Stomach (tissue), 9 donors: ENCODE measurements around the gene PIP5K1B. TPM values are rescaled to one million over a fixed set of nuclear protein-coding genes. Genes with fewer than 3 reads are reported as not detected.

Experiments used
- DNase-seq, 2 donors: peaks; one replicate each; pipeline versions ENCODE4 v3.0.0 to v3.0.0-alpha.2; 2013 to 2019
- H3K27ac ChIP-seq, 5 donors: fragments of 200-600 bp in 4 of 5; sonication (generic) in 4 of 5; one replicate each; pipeline ENCODE4 v1.5.1; 2013 to 2019; ENCODE audit warnings: mild to moderate bottlenecking in 1 of 5, moderate library complexity in 1 of 5
- H3K27me3 ChIP-seq, 3 donors: fragments of 200-600 bp; sonication (generic); one replicate each; pipeline ENCODE4 v1.5.1; 2017 to 2019; ENCODE audit warnings: mixed run types in 1 of 3
- H3K36me3 ChIP-seq, 4 donors: fragments of 200-600 bp; sonication (generic); 1 replicate in 3 of 4; 2 replicates in 1 of 4; pipeline ENCODE4 v1.5.1; 2016 to 2019
- H3K4me1 ChIP-seq, 4 donors: fragments of 200-600 bp; sonication (generic); one replicate each; pipeline ENCODE4 v1.5.1; 2016 to 2019
- H3K4me3 ChIP-seq, 4 donors: fragments of 200-600 bp; sonication (generic) in 3 of 4; one replicate each; pipeline ENCODE4 v1.5.1; 2016 to 2019; ENCODE audit warnings: mild to moderate bottlenecking in 1 of 4
- H3K9me3 ChIP-seq, 4 donors: fragments of 200-600 bp; sonication (generic); one replicate each; pipeline ENCODE4 v1.5.1; 2016 to 2019
- CTCF ChIP-seq, 7 experiments: fragments of 450-650 bp in 4 of 7; fragments of 200-600 bp in 3 of 7; sonication (generic) in 3 of 7; IDR thresholded peaks; one replicate each; pipeline ENCODE4 v1.5.1; 2016 to 2019; ENCODE audit warnings: antibody characterized with exemption in 7 of 7, control low read depth in 2 of 7, mild to moderate bottlenecking in 1 of 7
- EP300 ChIP-seq: sonication (generic); formaldehyde crosslinking; IDR thresholded peaks from one replicate; pipeline ENCODE4 v1.6.1; 2017; ENCODE audit warnings: antibody characterized with exemption
- POLR2A ChIP-seq, 4 donors: fragments of 450-650 bp; IDR thresholded peaks; one replicate each; pipeline ENCODE4 v1.6.1; 2016; ENCODE audit warnings: antibody characterized with exemption in 4 of 4, control low read depth in 2 of 4, mild to moderate bottlenecking in 1 of 4, moderate library complexity in 1 of 4
- POLR2AphosphoS5 ChIP-seq, 3 donors: sonication (generic); formaldehyde crosslinking; IDR thresholded peaks; one replicate each; pipeline ENCODE4 v1.6.1; 2016; ENCODE audit warnings: antibody characterized with exemption in 3 of 3
- WGBS, 5 donors: extraction: QIAGEN DNeasy Blood & Tissue Kit in 3 of 5; methylation state at CpG; one replicate each; pipeline versions ENCODE4 v1.1.5 to v1.1.7; 2013 to 2018; 5-methylcytosine and 5-hydroxymethylcytosine counted together
- intact Hi-C: fragments of 100-400 bp; cut with DNase I; formaldehyde crosslinking; loops from one replicate; pipeline ENCODE4 v1.15.1; 2023; ENCODE audit warnings: low total_unique reads
- polyA plus RNA-seq, 3 donors: library from polyadenylated mRNA; stranded (reverse); fragments of 200-250 nt; gene quantifications; one replicate each; pipeline ENCODE4 v1.2.3, GENCODE V29; 2013
- total RNA-seq, 5 donors: library from RNA; depleted of rRNA; stranded (reverse); fragments of >200 nt; gene quantifications; one replicate each; pipeline versions ENCODE4 v1.1.0 to v1.2.3, GENCODE V29; 2014 to 2016
- donor health status: healthy with polysubstance abuse.
- donor health status: Bipolar disorder and iron deficiency.
- donor health status: healthy.

The PIP5K1B gene
- total and polyA plus RNA-seq, 8 donors = 2.3 to 33.8 (median 16.6) TPM

DNA sequence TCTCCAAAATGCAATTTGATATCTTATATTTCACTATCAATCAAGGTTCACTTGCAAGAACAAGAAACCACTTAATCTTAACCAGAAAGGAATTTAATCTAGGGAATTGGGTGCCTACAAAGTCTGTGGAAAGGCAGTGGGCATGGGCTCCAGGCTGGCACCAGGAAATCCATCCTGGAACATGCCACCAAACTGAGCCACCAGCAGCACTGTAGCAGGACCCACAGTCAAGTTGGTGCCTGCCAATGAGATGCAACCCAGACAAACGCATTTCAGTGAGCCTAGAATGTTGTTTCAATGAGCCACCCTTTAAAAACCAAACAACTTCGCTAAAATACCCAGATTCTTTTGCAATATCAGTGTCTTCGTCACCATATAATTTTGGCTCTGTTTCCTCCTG is 237.8 kb downstream of the PIP5K1B start:
- intact Hi-C loops = no loop called here
- no peak overlapping the region for H3K27ac ChIP-seq
- H3K27me3 ChIP-seq = no peaks in the 10 kb centered on the region
- WGBS, 5 donors = 77 to 86% (median 79%) methylated on average over 3 of the region's 3 CpGs
- DNase-seq = no peak
- no peak overlapping the region for H3K4me3 ChIP-seq
- no peaks in the 10 kb centered on the region for H3K9me3 ChIP-seq
- peaks cover 0 to 17% (median 8%) of the 10 kb centered on the region in 4 donors for H3K36me3 ChIP-seq
- no peaks in the 10 kb centered on the region for H3K4me1 ChIP-seq
- TF ChIP-seq POLR2A (IDR thresholded peaks at IDR 0.05) (no peak), POLR2AphosphoS5 (IDR thresholded peaks at IDR 0.05) (no peak), CTCF (IDR thresholded peaks at IDR 0.05) (no peak), EP300 (no peak)

GRCh38 chr9:68947015-68947414 is 242.0 kb downstream of the PIP5K1B start:
- intact Hi-C loops = no loop called here
- H3K4me3 ChIP-seq = no peak overlapping the region
- H3K4me1 ChIP-seq = no peaks in the 10 kb centered on the region
- H3K27me3 ChIP-seq = no peaks in the 10 kb centered on the region
- DNase-seq = no peak
- H3K9me3 ChIP-seq = no peaks in the 10 kb centered on the region
- peaks cover 0 to 5% (median 0%) of the 10 kb centered on the region in 4 donors for H3K36me3 ChIP-seq
- no peak overlapping the region for H3K27ac ChIP-seq
- TF ChIP-seq POLR2AphosphoS5 (IDR thresholded peaks at IDR 0.05) = no peak
- no peak for TF ChIP-seq POLR2A (IDR thresholded peaks at IDR 0.05)
- TF ChIP-seq EP300 = no peak
- no peak for TF ChIP-seq CTCF (IDR thresholded peaks at IDR 0.05)
- 85 to 97% (median 95%) methylated on average over 4 of the region's 4 CpGs for WGBS, 5 donors

- H3K4me1 ChIP-seq = no peaks in the 10 kb centered on the region
- H3K9me3 ChIP-seq = no peaks in the 10 kb centered on the region
- H3K27me3 ChIP-seq = no peaks in the 10 kb centered on the region
- no peak overlapping the region for H3K4me3 ChIP-seq
- no peak for DNase-seq
- no peak overlapping the region for H3K27ac ChIP-seq
- TF ChIP-seq POLR2AphosphoS5 (IDR thresholded peaks at IDR 0.05) (no peak), POLR2A (IDR thresholded peaks at IDR 0.05) (no peak), EP300 (no peak), CTCF (IDR thresholded peaks at IDR 0.05) (no peak)
- intact Hi-C loops = no loop called here
- H3K36me3 ChIP-seq = peaks cover 0 to 5% (median 0%) of the 10 kb centered on the region in 4 donors
- 83 to 93% (median 90%) methylated on average over 3 of the region's 3 CpGs for WGBS, 5 donors
Observed at GRCh38 chr9:68947842-68948569, 243.0 kb downstream of the PIP5K1B start.

DNA sequence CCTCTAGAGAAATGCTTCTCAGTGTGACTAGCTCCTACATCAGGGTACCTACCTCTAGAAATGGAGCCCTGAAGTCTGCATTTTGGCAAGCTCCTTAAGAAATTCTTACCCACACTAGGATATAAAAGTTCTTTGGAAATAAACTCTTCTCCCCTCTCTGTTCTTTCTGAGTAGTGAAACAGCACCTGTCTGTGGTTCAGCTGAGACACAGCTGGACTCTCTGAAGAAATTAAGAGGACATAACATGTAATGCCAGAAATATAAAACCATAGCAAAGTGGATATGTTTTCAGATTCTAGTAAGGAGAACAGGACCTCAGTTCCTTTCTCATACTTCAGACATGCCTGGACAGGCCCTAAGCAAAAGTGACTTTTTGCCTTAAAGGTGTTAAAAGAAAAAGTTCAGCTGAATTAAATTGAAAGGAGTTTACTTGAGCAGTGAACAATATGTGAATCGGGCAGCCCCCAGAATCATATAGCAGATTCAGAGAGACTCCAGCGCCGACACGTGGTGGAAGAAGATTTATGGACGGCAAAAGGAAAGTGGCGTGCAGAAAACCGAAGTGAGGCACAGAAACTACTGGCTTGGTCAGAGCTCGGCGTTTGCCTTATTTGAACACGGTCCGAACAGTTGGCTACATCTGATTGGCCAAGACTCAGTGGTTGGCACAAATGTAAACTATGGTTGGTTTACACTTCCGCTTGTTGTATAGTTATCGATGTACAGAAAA is 244.4 kb downstream of the PIP5K1B start:
- Histone ChIP-seq H3K4me1 (no peaks in the 10 kb centered on the region), H3K27me3 (no peaks in the 10 kb centered on the region), H3K36me3 (peaks cover 0 to 5% (median 0%) of the 10 kb centered on the region in 4 donors), H3K9me3 (no peaks in the 10 kb centered on the region), H3K27ac (no peak overlapping the region), H3K4me3 (no peak overlapping the region)
- intact Hi-C loops = no loop called here
- DNase-seq = peak in 1 of 2 donors; percentile 44
- no peak for TF ChIP-seq POLR2A (IDR thresholded peaks at IDR 0.05)
- no peak for TF ChIP-seq CTCF (IDR thresholded peaks at IDR 0.05)
- TF ChIP-seq EP300 = no peak
- no peak for TF ChIP-seq POLR2AphosphoS5 (IDR thresholded peaks at IDR 0.05)
- 73 to 82% (median 75%) methylated on average over 13 of the region's 13 CpGs for WGBS, 5 donors
